ENCODE measurements around the gene CLEC4D.
"Not testable (repeated sequence)": the region's sequence is repeated elsewhere in the genome, so short reads cannot be mapped to it uniquely, and the experiment has no call there.

The CLEC4D gene

DNA sequence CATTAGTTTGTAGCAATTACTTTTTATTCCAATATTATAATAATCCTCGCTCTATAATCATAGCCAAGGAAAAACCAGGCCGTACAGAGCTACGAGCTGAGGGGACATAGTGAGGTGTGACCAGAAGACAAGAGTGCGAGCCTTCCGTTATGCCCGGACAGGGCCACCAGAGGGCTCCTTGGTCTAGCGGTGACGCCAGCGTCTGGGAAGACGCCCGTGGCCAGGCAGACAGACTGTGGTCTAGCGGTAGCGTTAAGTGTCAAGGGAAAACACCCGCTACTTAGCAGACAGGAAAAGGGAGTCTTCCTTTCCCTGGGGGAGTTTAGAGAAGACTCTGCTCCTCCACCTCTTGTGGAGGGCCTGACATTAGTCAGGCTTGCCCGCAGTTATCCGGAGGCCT is 24.5 kb downstream of the CLEC4D start:
- DNase-seq: not testable (repeated sequence)

DNA sequence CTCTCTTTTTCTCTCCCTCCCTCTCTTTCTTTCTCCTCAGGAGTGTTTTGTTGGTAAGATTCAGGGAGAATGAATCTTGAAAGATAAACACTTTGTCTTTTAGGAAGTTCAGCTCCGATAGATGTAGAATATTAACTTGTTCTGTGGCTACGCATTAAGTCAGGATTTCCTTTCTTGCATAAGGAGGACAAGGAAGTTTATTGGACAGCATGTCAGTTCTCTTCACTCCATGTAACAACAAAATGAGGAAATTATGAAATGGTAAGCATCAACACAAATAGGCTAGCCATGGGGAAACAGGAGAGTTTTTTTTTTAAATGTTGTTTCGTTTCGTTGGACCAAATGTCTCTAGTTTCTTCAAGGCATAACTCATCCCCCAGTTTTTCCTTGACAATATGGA is 27.5 kb downstream of the CLEC4D start, which contains the start of gene CLEC4E:
Gene CLEC4E, minus strand, starts transcription at position 75 of the 400 bp plus-strand sequence. CDS start 108 bp downstream, outside the sequence.
- not testable (repeated sequence) for DNase-seq

DNA sequence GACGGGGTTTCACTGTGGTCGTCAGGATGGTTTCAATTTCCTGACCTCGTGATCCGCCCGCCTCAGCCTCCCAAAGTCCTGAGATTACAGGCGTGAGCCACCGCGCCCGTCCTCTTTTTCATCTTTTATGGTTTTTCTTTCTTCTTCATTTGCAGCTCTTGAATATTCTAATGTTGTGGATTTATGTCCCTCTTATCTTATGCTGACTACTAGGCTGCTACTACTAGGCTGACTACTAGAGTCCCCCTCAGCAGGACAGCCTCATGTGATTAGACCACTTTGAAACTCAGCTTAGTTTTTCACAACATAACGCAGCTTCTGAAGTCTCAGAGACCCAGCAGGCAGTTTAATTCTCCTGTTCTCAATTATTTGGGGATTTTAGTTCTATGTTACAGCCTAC is 28.3 kb downstream of the CLEC4D start:
- no peak for DNase-seq

DNA sequence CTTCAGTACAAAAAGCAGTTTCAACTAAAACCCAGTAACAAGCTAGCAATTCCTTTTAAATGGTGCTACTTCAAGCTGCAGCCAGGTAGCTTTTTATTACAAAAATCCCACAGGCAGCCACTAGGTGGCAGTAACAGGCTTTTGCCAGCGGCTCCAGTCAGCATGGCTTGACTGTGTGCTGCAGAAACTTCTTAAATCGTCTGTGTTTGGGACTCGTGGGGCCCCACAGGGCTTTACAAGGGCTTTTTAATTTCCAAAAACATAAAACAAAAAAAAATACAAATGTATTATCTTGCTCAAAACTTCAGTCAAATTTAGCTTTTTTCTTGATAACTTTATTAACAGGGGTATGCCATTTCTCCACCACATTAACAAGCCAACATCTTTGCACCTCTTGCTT is 31.0 kb downstream of the CLEC4D start:
- peak; percentile 40 for DNase-seq

DNA sequence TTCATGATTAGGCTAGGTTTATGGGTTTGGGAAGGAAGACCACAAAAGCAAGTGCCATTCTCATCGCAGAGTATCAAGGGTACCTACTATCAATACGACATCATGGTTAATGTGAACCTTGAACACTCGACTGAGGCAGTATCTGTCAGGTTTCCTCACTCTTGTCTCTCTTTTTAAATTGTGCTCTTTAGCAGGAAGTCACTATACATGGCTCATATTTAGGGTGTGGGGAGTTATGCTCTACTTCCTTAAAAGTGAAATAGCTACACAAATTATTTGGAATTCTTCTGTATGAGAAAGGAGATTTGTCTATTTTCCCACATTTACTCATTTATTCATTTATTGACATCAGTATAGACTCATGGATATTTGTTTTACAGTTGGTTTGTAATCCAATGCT is 33.3 kb downstream of the CLEC4D start:
- no peak for DNase-seq

DNA sequence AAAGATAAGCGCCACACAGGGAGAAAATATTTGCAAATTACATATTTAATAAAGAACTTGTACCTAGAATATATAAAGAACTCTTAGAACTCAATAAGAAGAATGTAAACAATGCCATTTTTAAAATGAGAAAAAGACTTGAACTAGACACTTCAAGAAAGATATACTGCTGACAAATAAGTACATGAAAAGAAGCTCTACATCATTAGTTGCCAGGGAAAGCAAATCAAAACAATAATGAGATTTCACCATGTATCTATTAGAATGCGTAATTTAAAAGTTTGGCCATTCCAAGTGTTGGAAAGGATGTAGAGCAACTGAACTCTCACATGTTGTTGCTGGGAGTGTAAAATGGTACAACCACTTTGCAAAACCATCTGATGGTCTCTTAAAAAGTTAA is 34.3 kb downstream of the CLEC4D start:
- no peak for DNase-seq

DNA sequence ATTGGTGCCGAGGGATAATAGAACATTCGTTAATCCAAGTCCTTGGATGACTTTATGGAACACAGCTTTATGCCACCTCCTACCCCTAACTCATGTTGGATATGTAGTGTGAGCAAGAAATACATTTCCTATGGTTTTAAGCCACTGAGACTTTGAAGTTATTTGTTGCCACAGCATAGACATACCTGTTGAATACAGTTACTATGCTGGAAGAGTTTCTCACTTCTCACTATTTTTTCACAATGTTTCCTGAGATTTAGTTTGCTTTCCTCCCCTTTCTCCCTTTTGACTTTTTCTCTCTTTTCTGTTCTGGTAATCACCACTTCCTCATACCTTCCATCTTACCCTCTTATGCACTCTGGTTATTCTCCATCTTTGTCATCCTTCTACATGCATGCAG is 34.9 kb downstream of the CLEC4D start:
- no peak for DNase-seq

DNA sequence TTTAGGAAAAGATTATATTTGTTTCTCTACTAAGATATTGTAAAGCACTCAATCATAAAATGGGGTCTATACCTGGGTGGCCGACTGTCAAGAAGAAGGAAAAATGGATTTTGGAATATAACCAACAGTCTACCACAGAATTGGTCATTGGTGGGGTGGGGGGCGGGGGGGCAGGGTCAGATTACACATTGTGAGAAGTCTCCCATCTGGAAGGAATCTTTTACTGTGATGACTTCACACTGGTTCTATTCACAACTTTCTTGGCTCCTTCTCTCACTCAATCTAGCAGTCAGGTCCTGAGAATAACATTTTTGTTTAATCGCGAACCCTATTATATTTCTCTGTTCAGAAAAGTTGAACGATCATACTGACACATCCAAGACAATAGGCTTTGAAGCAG is 36.1 kb downstream of the CLEC4D start:
- no peak for DNase-seq

DNA sequence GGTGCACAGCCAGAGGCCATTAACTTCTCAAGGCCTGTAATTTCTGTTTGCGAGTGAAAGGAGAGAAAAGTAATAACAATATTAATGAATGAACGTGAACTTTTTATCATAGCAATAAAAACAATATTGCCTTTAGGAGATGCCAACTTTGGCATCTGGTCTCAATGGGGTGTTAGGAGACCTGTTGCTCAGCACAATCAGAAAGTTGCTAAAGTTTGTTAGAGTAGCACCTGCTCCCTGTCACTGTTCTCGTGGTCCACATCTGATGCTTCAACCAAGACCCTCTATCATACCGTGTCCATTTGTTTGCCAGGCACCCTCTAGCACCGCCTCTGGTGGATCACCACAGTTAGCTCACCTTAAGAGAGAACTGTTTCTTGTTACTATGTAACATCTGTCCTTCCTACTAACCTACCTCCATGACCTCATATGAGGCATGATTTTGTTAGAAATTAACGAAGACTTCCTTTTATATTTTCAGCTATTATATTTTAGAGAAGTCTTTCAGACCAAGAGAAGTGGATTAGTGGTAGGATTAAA is 39.9 kb downstream of the CLEC4D start:
- DNase-seq: no peak

DNA sequence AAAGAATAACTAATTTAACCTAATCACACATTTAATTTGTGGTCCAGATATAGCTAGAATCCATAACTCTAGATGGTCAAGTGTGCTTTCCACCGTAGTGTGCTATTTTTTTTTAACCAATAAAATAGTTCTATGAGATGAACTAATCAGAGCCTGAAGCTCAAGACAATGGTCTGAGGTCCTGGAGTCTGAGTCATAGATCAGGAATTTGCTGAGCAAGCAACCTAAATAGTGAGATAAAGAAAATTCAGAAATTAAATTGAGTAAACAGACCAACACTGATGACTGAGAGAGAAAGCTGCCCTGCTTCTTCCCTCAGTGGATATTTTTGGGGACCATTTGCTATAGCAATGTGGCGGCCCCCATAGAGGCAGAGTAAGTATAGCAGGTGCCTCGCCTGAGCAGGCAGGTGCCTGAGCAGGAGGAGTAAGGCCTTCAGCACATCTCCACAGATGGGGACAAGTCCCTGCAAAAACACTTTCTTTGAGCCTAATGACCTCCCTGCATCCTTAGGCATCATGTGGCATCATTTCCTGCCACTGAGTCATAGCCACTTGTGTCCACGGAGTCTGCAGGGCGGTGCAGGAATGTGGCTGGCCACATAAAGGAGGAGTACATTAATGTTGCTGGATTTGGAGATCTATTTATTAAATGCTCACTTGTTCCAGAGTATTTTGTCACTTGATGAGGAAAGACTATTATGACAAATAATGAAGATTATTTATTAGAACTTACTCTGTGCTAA is 41.3 kb downstream of the CLEC4D start:
- DNase-seq: no peak

DNA sequence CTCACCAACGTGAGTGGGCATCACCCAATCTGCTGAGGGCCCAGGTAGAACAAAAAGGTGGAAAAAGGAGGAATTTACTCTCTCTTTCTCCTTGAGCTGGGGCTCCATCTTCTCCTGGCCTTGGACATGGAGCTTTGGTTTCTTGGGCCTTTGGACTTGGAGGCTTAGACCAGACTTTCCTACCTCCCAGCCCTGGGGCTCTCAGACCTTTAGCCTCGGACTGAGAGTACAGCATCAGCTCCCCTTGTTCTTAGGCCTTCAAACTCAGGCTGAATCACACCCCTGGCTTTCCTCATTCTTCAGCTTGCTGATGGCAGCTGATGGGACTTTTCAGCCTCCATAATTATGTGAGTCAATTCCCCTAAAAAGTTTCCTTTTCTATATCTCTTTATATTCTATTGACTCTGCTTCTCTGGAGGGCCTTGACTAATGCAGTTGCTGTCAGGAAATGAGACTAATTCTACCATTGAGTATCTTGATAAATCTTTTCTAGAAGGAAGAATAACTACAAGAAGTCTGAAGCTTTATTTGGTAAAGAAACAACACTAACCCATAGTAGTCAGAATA is 43.3 kb downstream of the CLEC4D start:
- DNase-seq: no peak

DNA sequence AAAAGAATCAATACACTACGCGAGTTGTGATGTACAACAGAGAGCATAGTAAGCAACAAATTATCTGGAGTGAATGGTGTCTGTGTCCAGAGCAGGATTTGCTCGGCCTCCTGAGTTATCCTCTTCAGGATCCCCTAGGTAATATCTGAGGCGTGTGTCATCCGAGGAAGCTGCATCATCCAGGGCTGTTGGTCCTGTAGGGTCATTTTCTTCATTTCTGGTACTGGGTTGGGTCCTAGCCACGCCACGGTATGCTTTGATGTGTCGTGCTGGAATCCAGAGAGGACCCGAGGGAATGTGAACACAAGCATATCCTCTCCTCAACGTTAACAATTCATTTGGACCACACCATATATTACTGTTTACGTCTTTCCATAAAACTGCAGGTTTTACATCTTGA is 46.4 kb downstream of the CLEC4D start:
- DNase-seq: no peak

DNA sequence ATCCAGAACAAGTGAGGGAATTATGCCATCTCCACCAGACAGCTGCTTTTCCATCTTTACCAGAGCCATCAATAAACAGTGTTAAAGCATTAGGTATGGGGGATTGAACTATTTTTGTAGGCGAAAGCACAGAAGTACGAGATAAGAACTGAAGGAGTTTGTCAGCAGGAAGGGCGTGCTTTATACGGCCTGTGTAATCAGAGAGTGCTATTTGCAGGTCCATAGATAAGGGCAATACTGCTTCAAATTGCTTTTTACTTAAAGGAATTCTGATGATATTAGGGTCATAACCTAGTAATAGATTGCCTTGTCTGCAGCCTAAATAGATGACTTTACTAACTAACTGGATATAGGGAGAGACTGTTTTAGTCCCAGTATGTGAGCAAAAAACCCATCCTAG is 47.7 kb downstream of the CLEC4D start:
- DNase-seq: no peak

DNA sequence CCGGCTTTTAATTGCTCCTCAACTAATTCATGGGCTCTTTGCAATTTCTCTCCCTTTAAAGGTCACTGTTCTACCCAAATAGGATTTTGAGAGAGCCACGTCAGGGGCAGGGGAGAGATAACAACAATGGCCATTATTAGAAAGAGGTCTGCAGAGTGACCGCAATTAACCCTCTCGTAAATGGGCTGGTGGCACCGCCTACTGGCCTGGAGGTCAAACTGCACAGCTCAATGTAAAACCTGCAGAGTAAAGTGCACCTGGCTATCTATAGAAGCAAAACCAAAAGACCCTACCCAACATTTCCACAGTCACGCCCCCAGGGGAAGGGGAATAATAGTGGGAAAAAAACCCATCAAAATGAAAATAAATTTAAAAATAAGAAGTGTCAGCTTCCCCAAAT is 49.0 kb downstream of the CLEC4D start:
- no peak for DNase-seq

DNA sequence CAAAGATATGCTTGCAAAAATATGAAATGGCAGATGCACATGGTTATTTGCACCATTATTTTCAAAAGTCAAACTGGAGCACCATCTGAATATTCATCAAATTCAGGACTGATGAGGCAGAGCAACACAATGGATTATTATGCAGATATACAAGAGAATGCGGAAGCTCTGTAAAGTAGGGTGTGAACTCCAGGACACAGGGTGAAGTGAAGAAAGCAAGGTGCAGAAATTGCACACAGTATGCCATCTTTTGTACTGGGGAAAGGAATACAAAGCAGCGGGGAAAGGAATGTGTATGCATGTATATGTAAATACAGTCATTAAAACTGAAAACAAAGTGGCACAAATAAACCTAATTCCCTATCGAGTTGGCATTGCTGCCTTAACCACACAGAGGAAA is 50.1 kb downstream of the CLEC4D start:
- DNase-seq: no peak

DNA sequence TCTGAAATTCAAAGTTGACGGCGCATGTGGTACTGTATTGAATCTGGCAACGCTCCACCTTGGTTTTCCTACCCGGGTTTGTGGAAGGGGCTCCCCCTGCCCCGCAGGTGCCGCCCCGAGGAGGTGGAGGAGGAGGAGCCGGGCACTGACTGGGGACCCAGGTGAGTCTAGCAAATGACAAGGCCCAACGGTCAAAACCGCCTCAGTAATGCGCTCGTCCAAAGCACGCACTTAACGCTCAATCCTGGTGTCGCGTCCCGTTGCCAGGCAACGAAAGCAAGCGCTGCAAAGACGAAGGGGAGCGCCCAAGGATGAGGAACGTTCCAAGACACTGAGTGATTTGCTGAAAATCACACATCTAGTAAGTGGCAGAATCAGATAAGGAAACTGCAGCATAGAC is 51.4 kb downstream of the CLEC4D start:
- no peak for DNase-seq

DNA sequence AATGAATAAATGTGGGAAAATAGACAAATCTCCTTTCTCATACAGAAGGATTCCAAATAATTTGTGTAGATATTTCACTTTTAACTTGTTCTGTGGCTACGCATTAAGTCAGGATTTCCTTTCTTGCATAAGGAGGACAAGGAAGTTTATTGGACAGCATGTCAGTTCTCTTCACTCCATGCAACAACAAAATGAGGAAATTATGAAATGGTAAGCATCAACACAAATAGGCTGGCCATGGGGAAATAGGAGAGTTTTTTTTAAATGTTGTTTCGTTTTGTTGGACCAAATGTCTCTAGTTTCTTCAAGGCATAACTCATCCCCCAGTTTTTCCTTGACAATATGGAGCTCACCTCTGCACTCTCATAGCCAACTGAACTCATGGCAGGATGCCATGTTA is 52.7 kb downstream of the CLEC4D start:
- not testable (repeated sequence) for DNase-seq

DNA sequence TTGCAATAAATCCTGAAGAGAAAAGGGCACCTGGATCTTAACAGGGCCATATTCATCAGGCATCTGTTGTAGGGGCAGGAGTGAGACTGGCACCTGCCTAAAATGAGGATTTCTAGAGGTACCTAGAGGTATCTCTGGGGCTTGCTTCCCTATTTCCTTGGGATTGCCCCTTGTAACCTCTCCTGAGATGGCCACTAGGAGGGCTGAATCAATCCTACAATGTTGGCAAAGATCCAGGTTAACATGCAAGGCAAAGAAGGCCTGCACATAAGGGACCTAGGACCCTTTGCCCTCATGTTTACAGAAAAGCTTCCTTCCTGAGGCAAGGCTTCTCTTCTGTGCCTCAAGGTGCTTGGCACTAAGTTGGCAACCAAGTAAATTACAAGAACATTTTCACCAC is 53.2 kb downstream of the CLEC4D start:
- DNase-seq: no peak

Measured in amniotic stem cell (primary cell).